DOHH2 (cell line): ENCODE measurements around the gene TTI1.

ENCODE experiments used
- H3F3A ChIP-seq: fragments of 200-600 bp; sonication (generic), shearing (Covaris generic); 2 replicates; pipeline ENCODE4 v1.6.0; 2016; ENCODE audit warnings: antibody characterized with exemption, mild to moderate bottlenecking; ENCODE audit not compliant: control insufficient read depth, insufficient read depth
- H3K27ac ChIP-seq: fragments of 200-600 bp; sonication (generic); 2 replicates; pipeline ENCODE4 v1.5.1; 2014; ENCODE audit warnings: low read depth, mild to moderate bottlenecking, low read length, moderate library complexity
- H3K27me3 ChIP-seq: fragments of 200-600 bp; sonication (generic); 2 replicates; pipeline ENCODE4 v1.6.1; 2014; ENCODE audit warnings: mild to moderate bottlenecking, low read length, mixed read lengths; ENCODE audit not compliant: control insufficient read depth
- H3K36me3 ChIP-seq: fragments of 200-600 bp; sonication (generic); 2 replicates; pipeline ENCODE4 v1.6.1; 2014; ENCODE audit warnings: mild to moderate bottlenecking, low read length, moderate library complexity, mixed read lengths; ENCODE audit not compliant: control insufficient read depth
- H3K4me1 ChIP-seq: fragments of 200-600 bp; sonication (generic); 2 replicates; pipeline ENCODE4 v1.6.1; 2014; ENCODE audit warnings: mild to moderate bottlenecking, low read length, mixed read lengths; ENCODE audit not compliant: control insufficient read depth
- H3K4me2 ChIP-seq: fragments of 200-600 bp; sonication (generic); 2 replicates; pipeline ENCODE4 v1.6.0; 2014; ENCODE audit warnings: mild to moderate bottlenecking, low read length, moderate library complexity
- H3K4me3 ChIP-seq: fragments of 200-600 bp; sonication (generic); 2 replicates; pipeline ENCODE4 v1.5.1; 2014; ENCODE audit warnings: mild to moderate bottlenecking, low read length, mixed read lengths
- H3K79me2 ChIP-seq: fragments of 200-600 bp; sonication (generic); 2 replicates; pipeline ENCODE4 v1.6.1; 2014; ENCODE audit warnings: mild to moderate bottlenecking, low read length, mixed read lengths; ENCODE audit not compliant: control insufficient read depth
- H3K9me2 ChIP-seq: fragments of 200-600 bp; sonication (generic); replicated peaks from 2 replicates; pipeline ENCODE4 v1.6.1; 2014; ENCODE audit warnings: mild to moderate bottlenecking, low read length, mixed read lengths; ENCODE audit not compliant: control insufficient read depth
- H3K9me3 ChIP-seq: fragments of 200-600 bp; sonication (generic); 2 replicates; pipeline ENCODE4 v1.6.1; 2014; ENCODE audit warnings: antibody characterized with exemption, low read length, mixed read lengths; ENCODE audit not compliant: control insufficient read depth, insufficient read depth
- H4K20me1 ChIP-seq: fragments of 200-600 bp; sonication (generic); 2 replicates; pipeline ENCODE4 v1.6.0; 2014; ENCODE audit warnings: low read depth, mild to moderate bottlenecking, antibody characterized with exemption, low read length, moderate library complexity; ENCODE audit not compliant: control insufficient read depth, insufficient read depth
- EZH2phosphoT487 ChIP-seq: fragments of 200-600 bp; sonication (generic); IDR thresholded peaks from 2 replicates; pipeline ENCODE4 v1.6.1; 2017; ENCODE audit warnings: borderline replicate concordance, mild to moderate bottlenecking, antibody characterized with exemption, low read length, moderate library complexity, mixed read lengths
- TF ChIP-seq, protein P1 (sequence below): fragments of 200-600 bp; sonication (generic); IDR thresholded peaks from one replicate; pipeline ENCODE4 v1.5.1; 2014; ENCODE audit warnings: antibody characterized with exemption, mild to moderate bottlenecking, low read depth, low read length; ENCODE audit not compliant: poor library complexity, severe bottlenecking

Gene TTI1

DNA sequence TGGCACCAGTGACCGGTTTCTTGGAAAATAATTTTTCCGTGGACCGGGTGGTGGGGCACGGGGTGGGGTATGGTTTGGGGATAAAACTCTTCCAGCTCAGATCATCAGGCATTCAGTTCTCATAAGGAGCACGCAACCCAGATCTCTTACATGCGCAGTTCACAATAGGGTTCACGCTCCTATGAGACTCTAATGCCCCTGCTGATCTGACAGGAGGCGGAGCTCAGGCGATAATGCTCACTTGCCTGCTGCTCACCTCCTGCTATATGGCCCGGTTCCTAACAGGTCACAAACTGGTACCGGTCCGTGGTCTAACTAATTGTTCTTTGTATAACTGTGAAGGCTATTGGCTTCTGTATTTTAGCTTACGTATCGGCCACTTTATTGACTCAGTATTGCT is 78.6 kb downstream of the TTI1 start:
- Histone ChIP-seq H3K4me1 (no peaks in the 10 kb centered on the region), H3K27ac (no peak overlapping the region), H3K4me3 (no peak overlapping the region), H3K9me2 (no peaks in the 10 kb centered on the region), H3K27me3 (peaks cover 13% of the 10 kb centered on the region), H3K36me3 (no peaks in the 10 kb centered on the region), H3K9me3 (peaks cover 4% of the 10 kb centered on the region; the same call in 1 of the 2 replicates), H3K79me2 (no peaks in the 10 kb centered on the region), H3F3A (no peaks in the 10 kb centered on the region), H4K20me1 (no peaks in the 10 kb centered on the region), H3K4me2 (no peak overlapping the region)
- TF ChIP-seq, protein P1, sequence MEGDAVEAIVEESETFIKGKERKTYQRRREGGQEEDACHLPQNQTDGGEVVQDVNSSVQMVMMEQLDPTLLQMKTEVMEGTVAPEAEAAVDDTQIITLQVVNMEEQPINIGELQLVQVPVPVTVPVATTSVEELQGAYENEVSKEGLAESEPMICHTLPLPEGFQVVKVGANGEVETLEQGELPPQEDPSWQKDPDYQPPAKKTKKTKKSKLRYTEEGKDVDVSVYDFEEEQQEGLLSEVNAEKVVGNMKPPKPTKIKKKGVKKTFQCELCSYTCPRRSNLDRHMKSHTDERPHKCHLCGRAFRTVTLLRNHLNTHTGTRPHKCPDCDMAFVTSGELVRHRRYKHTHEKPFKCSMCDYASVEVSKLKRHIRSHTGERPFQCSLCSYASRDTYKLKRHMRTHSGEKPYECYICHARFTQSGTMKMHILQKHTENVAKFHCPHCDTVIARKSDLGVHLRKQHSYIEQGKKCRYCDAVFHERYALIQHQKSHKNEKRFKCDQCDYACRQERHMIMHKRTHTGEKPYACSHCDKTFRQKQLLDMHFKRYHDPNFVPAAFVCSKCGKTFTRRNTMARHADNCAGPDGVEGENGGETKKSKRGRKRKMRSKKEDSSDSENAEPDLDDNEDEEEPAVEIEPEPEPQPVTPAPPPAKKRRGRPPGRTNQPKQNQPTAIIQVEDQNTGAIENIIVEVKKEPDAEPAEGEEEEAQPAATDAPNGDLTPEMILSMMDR, result no peak
- TF ChIP-seq EZH2phosphoT487, result no peak

DNA sequence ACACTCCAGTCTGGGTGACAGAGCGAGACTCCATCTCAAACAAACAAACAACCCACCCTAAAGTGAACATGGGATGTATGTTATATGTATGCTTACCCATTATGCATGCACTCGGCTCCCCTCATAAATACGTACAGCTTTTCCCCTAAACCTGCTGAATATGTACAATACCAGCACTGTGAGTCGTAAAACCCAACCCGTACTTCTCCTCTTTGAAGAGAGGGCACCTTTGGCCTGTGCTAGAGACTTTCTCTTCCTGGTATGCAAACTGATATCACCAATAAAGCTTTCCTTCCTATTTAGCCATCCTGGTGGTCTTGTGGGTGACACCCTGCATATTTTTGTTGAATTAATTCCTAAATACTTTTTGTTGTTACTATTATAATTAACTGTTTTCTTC is 79.1 kb downstream of the TTI1 start:
- Histone ChIP-seq H3K9me3 (peaks cover under 1% of the 10 kb centered on the region; the same call in 1 of the 2 replicates), H3K79me2 (no peaks in the 10 kb centered on the region), H4K20me1 (no peaks in the 10 kb centered on the region), H3K27me3 (peaks cover 13% of the 10 kb centered on the region), H3K9me2 (no peaks in the 10 kb centered on the region), H3K36me3 (no peaks in the 10 kb centered on the region), H3K4me2 (no peak overlapping the region), H3K4me1 (no peaks in the 10 kb centered on the region), H3K4me3 (no peak overlapping the region), H3K27ac (no peak overlapping the region), H3F3A (no peaks in the 10 kb centered on the region)
- TF ChIP-seq, protein P1, result no peak
- no peak for TF ChIP-seq EZH2phosphoT487

DNA sequence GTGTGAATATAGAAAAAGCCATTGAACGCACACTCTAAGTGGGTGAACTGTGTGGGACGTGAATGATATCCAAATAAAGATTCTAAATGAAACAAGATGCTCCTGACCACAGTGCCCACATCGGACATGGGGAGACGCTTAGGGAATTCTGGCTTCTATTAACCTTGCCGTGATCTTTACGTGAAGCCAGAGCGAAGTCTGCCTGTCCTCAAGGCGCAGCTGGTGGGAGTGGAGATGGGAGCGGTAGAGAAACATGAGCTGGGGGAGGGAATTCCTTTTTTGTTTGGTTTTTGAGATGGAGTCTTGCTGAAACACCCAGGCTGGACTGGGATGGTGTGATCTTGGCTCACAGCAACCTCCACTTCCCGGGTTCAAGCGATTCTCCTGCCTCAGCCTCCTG is 84.3 kb downstream of the TTI1 start:
- no peaks in the 10 kb centered on the region for H3K4me1 ChIP-seq

More for the DNA sequence above, 84.3 kb downstream of the TTI1 start:
- no peaks in the 10 kb centered on the region for H3K27me3 ChIP-seq
- no peaks in the 10 kb centered on the region for H3K9me3 ChIP-seq
- H4K20me1 ChIP-seq, result no peaks in the 10 kb centered on the region
- no peaks in the 10 kb centered on the region for H3F3A ChIP-seq
- H3K36me3 ChIP-seq, result no peaks in the 10 kb centered on the region
- H3K9me2 ChIP-seq, result no peaks in the 10 kb centered on the region
- no peak overlapping the region for H3K27ac ChIP-seq
- TF ChIP-seq, protein P1, result no peak
- TF ChIP-seq EZH2phosphoT487, result no peak
- no peak overlapping the region for H3K4me2 ChIP-seq
- H3K4me3 ChIP-seq, result no peak overlapping the region
- no peaks in the 10 kb centered on the region for H3K79me2 ChIP-seq
